MM.1S (cell line): ENCODE data around the gene PCDH8.

Source experiments
- EZH2 ChIP-seq: fragments of 300-600 bp; sonication (generic); optimal IDR thresholded peaks from 2 replicates; pipeline ENCODE3; 2017; ENCODE audit warnings: low read depth, mild to moderate bottlenecking, antibody characterized with exemption, low read length, mixed read lengths
- EZH2phosphoT487 ChIP-seq: fragments of 300-600 bp; sonication (generic); IDR thresholded peaks from 2 replicates; pipeline ENCODE4 v1.6.1; 2018; ENCODE audit warnings: antibody characterized with exemption, low read length
- TF ChIP-seq, protein P1 (sequence below): fragments of 300-600 bp; sonication (generic); IDR thresholded peaks from 2 replicates; pipeline ENCODE4 v1.5.1; 2016; ENCODE audit warnings: antibody characterized with exemption, low read length, mixed read lengths

DNA sequence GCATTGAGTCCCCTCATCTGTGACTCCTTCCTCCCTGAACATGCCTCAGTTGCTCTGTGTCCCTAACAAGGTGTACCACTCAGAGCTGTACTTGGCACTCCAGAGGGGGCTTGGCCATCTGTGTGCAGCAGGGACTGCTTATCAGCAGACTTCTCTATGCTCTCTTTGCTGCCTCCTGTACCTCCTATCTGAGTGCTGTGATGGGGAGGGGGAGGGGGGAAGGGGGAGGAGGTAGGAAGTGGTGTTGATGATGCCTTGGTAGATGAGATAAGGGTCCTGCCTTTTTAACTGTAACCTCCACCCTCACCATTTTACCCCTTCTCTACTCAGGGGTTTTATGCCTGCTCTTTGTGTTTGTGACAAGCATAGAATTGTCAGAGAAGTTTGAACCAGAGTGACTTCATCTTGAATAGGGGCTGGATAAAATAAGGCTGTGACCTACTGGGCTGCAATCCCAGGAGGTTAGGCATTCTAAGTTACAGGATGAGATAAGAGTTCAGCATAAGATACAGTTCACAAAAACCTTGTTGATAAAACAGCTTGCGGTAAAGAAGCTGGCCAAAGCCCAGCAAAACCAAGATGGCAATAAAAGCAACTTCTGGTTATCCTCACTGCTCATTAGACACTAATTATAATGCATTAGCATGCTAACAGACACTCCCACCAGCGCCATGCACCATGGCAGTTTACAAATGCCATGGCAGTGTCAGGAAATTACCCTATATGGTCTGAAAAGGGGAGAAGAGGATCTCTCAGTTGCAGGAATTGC, 13.2 kb downstream of the PCDH8 start:
- TF ChIP-seq, protein P1, sequence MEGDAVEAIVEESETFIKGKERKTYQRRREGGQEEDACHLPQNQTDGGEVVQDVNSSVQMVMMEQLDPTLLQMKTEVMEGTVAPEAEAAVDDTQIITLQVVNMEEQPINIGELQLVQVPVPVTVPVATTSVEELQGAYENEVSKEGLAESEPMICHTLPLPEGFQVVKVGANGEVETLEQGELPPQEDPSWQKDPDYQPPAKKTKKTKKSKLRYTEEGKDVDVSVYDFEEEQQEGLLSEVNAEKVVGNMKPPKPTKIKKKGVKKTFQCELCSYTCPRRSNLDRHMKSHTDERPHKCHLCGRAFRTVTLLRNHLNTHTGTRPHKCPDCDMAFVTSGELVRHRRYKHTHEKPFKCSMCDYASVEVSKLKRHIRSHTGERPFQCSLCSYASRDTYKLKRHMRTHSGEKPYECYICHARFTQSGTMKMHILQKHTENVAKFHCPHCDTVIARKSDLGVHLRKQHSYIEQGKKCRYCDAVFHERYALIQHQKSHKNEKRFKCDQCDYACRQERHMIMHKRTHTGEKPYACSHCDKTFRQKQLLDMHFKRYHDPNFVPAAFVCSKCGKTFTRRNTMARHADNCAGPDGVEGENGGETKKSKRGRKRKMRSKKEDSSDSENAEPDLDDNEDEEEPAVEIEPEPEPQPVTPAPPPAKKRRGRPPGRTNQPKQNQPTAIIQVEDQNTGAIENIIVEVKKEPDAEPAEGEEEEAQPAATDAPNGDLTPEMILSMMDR: no peak
- TF ChIP-seq EZH2: no peak
- no peak for TF ChIP-seq EZH2phosphoT487
